RWPE2 (cell line): Measurements from ENCODE around the gene COL4A2.

Experiments used
- ATAC-seq: fragments of 200-7000 bp; cut with Tn5 transposase; 3 replicates; pipeline ENCODE4 v1.9.1; 2021; ENCODE audit warnings: low read depth
- DNase-seq: peaks from one replicate; pipeline ENCODE4 v3.0.0-alpha.2; 2020; ENCODE audit warnings: low spot score
- H3K27ac ChIP-seq: fragments of 450-650 bp; 2 replicates; pipeline ENCODE4 v1.5.1; 2017; ENCODE audit warnings: mild to moderate bottlenecking; ENCODE audit not compliant: poor library complexity, severe bottlenecking
- H3K27me3 ChIP-seq: fragments of 250-450 bp; sonication (Bioruptor Pico); 2 replicates; pipeline ENCODE4 v1.5.1; 2021; ENCODE audit warnings: mild to moderate bottlenecking, moderate library complexity; ENCODE audit not compliant: insufficient read depth, poor library complexity, severe bottlenecking
- H3K36me3 ChIP-seq: fragments of 250-450 bp; sonication (Bioruptor Pico); 2 replicates; pipeline ENCODE4 v1.5.1; 2020; ENCODE audit warnings: low read depth, mild to moderate bottlenecking, moderate library complexity
- H3K4me1 ChIP-seq: fragments of 250-450 bp; sonication (Bioruptor Pico); 2 replicates; pipeline ENCODE4 v1.5.1; 2021; ENCODE audit warnings: mild to moderate bottlenecking, moderate library complexity; ENCODE audit not compliant: insufficient read depth, poor library complexity, severe bottlenecking
- H3K4me3 ChIP-seq: fragments of 250-450 bp; sonication (Bioruptor Pico); 2 replicates; pipeline ENCODE4 v1.5.1; 2021; ENCODE audit warnings: mild to moderate bottlenecking, moderate library complexity; ENCODE audit not compliant: severe bottlenecking
- H3K9me3 ChIP-seq: fragments of 250-450 bp; sonication (Bioruptor Pico); 2 replicates; pipeline ENCODE4 v1.5.1; 2021; ENCODE audit warnings: mild to moderate bottlenecking, moderate library complexity; ENCODE audit not compliant: severe bottlenecking
- TF ChIP-seq, protein P1 (sequence below): fragments of 450-650 bp; IDR thresholded peaks from one replicate; pipeline ENCODE4 v1.5.1; 2017; ENCODE audit warnings: mild to moderate bottlenecking, moderate library complexity; ENCODE audit not compliant: poor library complexity, severe bottlenecking

Gene COL4A2

DNA sequence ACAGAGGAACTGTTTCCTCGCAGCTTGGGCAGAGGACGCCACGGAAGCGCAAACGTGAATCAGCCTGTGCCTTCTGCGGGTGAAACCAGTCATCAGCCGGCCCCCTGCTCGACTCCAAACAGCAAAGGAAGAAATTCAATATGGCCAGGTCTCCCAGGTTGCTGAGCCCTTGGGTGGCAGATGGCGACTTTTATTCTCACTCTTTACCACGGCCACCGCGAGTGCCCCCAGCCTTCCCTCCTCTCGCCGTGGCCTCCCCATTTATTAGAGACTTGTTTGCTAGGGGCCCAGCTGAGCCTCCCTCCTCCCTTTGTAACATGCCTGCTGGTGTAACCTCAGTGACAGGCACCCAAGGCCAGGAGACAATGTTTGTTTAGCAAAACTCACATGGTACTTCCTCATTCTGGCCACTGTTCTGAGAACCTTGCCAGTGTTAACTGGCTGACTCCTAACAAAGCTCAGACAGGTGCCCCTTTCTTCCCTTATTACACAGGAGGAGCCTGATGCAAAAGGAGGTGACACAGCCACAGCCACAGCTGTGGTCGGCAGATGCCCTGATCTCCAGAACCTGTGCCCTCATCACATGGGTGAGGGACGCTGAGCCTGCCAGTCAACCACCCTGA is 248.6 kb downstream of the COL4A2 start:
- H3K4me3 ChIP-seq: no peak overlapping the region
- DNase-seq: no peak
- H3K4me1 ChIP-seq: peaks cover 4% of the 10 kb centered on the region
- H3K9me3 ChIP-seq: no peaks in the 10 kb centered on the region
- H3K27me3 ChIP-seq: no peaks in the 10 kb centered on the region
- TF ChIP-seq, protein P1, sequence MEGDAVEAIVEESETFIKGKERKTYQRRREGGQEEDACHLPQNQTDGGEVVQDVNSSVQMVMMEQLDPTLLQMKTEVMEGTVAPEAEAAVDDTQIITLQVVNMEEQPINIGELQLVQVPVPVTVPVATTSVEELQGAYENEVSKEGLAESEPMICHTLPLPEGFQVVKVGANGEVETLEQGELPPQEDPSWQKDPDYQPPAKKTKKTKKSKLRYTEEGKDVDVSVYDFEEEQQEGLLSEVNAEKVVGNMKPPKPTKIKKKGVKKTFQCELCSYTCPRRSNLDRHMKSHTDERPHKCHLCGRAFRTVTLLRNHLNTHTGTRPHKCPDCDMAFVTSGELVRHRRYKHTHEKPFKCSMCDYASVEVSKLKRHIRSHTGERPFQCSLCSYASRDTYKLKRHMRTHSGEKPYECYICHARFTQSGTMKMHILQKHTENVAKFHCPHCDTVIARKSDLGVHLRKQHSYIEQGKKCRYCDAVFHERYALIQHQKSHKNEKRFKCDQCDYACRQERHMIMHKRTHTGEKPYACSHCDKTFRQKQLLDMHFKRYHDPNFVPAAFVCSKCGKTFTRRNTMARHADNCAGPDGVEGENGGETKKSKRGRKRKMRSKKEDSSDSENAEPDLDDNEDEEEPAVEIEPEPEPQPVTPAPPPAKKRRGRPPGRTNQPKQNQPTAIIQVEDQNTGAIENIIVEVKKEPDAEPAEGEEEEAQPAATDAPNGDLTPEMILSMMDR: no peak
- no peaks in the 10 kb centered on the region; the same call in 1 of the 2 replicates for H3K36me3 ChIP-seq
- no peak for ATAC-seq
- no peak overlapping the region for H3K27ac ChIP-seq

DNA sequence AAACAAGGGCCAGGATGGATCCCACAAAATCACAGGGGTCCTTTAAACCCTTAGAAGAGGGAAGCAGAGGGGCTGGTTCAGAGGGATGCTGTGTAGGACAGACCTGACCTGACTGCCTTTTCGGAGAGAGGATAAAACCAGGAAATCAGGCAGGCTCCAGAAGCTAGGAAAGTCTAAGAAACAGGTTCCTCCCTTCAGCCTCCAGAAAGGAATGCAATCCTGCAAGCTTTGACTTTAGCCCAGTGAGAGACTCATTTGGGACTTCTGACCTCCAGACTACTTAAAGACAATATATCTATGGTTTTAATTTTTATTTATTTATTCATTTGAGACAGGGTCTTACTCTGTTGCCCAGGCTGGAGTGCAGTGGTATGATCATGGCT is 249.1 kb downstream of the COL4A2 start:
- DNase-seq (no peak), ATAC-seq (no peak)
- Histone ChIP-seq H3K9me3 (no peaks in the 10 kb centered on the region), H3K4me1 (peaks cover 4% of the 10 kb centered on the region), H3K4me3 (no peak overlapping the region), H3K27me3 (no peaks in the 10 kb centered on the region), H3K27ac (no peak overlapping the region), H3K36me3 (no peaks in the 10 kb centered on the region; the same call in 1 of the 2 replicates)
- TF ChIP-seq, protein P1: no peak

DNA sequence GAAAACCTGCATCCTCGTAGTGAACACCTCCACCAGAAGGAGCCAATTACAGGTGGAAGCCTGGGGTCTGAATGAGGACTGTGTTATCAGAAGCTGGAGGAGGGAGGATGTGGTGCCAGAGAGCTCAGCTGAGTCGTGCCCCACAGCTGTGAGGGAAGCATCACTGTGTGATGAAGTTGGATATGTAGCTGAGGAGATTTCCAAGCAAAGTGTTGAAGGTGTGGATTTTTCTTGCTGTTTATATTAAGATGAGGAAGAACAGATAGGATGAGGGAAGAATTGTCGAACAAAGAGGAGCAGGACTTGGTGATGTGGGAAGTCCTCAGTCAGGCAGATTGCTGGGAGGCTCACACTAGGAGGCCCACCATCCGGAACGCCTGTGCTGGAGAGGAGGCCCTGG is 250.0 kb downstream of the COL4A2 start:
- Histone ChIP-seq H3K27ac (no peak overlapping the region), H3K36me3 (no peaks in the 10 kb centered on the region; the same call in 1 of the 2 replicates), H3K4me3 (no peak overlapping the region), H3K27me3 (no peaks in the 10 kb centered on the region), H3K4me1 (peaks cover 4% of the 10 kb centered on the region), H3K9me3 (no peaks in the 10 kb centered on the region)
- DNase-seq (no peak), ATAC-seq (no peak)
- TF ChIP-seq, protein P1: no peak

DNA sequence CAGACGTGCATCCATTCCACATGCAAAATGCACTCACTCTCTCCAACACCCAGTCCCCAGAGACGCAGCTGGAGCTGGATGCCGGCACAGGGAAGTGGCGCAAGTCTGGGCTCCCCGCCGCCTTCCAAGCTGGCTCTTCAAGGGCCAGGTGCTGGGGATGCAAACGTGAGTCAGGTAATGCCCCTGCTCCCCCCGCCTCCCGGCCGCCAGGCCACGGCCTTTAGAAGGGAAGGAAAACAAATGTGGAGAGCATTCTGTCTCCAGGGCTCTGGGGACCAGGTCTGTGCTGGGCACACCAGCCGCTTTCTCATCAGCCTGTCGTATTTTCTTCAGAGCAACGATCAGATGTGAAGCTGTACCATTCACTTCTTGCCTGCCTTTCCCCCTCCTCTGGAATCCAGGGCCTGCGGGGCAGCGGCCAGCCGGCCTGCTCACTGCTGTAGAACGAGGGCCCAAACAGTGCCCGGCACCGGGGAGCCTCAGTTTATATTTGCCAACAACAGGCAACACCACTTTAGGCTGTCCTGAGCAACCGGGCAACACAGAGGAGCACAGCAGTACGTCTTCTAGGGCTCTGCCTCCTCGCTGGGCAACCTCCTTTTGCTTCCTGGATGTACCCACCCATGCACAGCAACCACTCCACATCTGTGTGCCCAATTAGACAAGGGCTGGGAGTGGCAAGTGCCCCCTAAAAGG is 250.7 kb downstream of the COL4A2 start:
- TF ChIP-seq, protein P1: no peak
- Histone ChIP-seq H3K4me1 (peaks cover 4% of the 10 kb centered on the region), H3K9me3 (no peaks in the 10 kb centered on the region), H3K27me3 (no peaks in the 10 kb centered on the region), H3K27ac (no peak overlapping the region), H3K36me3 (no peaks in the 10 kb centered on the region; the same call in 1 of the 2 replicates), H3K4me3 (no peak overlapping the region)
- ATAC-seq (no peak), DNase-seq (no peak)

DNA sequence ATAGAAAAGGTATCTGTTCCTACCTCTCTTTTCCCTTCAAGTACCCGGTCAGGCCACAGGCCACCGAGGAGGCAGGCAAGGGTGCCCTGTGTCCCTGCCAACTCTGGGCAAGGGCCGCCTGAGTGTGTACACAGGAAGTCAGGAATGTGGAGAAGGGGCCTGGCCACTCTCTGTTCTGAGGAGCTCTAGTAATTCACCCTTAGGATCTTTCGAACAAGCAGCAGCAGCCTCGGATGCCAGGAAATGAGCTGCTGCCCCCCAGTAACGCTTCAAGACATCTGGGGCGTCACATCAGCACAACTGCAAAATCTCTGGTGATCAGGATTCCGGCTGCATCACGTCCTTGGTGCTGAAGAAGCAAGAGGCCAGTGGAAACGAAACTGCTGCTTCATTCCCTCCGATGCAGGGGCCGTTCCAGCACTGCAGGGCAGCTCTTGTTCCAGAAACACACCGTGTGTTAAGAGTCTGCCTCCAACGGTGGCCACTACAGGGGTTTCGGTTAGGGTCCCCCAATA is 252.4 kb downstream of the COL4A2 start:
- peaks cover 7% of the 10 kb centered on the region for H3K4me1 ChIP-seq
- ATAC-seq (peak; percentile 18; the same call in 1 of the 3 replicates), DNase-seq (no peak)
- H3K36me3 ChIP-seq: no peaks in the 10 kb centered on the region; the same call in 1 of the 2 replicates
- H3K9me3 ChIP-seq: no peaks in the 10 kb centered on the region
- peak overlapping the region; percentile 70 for H3K27ac ChIP-seq
- H3K27me3 ChIP-seq: no peaks in the 10 kb centered on the region
- TF ChIP-seq, protein P1: no peak
- peak overlapping the region; percentile 85 for H3K4me3 ChIP-seq
